Right renal pelvis (tissue), 4 donors: ENCODE measurements around the gene ASIP. TPM values are rescaled to one million over a fixed set of nuclear protein-coding genes. Genes with fewer than 3 reads are reported as not detected.
"Not testable (repeated sequence)": the region's sequence is repeated elsewhere in the genome, so short reads cannot be mapped to it uniquely, and the experiment has no call there.

Experiments
- DNase-seq, 4 donors: peaks; one replicate each; pipeline ENCODE4 v3.0.0-alpha.2; 2013; ENCODE audit warnings: low read depth in 4 of 4, low spot score in 3 of 4, missing footprints in 1 of 4
- polyA plus RNA-seq, 4 donors: library from polyadenylated mRNA; unstranded; fragments of 120-200 nt; gene quantifications; one replicate each; pipeline ENCODE4 v1.2.1, GENCODE V29; 2013; ENCODE audit not compliant: insufficient read length in 4 of 4

Gene ASIP
- polyA plus RNA-seq, 4 donors = 0.49 to 0.74 TPM; not detected in 2

- not testable (repeated sequence) for DNase-seq
Measured at GRCh38 chr20:34242015-34242414, 792 bp downstream of the ASIP start.

- no peak for DNase-seq
Measured at GRCh38 chr20:34242879-34243278, 1.7 kb downstream of the ASIP start.

- no peak for DNase-seq
Measured at GRCh38 chr20:34243377-34243776, 2.2 kb downstream of the ASIP start.

- DNase-seq = no peak
Measured at GRCh38 chr20:34246126-34246626, 5.0 kb downstream of the ASIP start.

GRCh38 chr20:34249291-34249690 is 8.1 kb downstream of the ASIP start:
- DNase-seq = no peak

GRCh38 chr20:34250005-34250404 is 8.8 kb downstream of the ASIP start:
- no peak for DNase-seq

- no peak for DNase-seq
Measured at GRCh38 chr20:34251619-34252018, 10.4 kb downstream of the ASIP start.

- not testable (repeated sequence) for DNase-seq
Measured at GRCh38 chr20:34252431-34253086, 11.3 kb downstream of the ASIP start.

GRCh38 chr20:34254979-34255378 is 13.8 kb downstream of the ASIP start:
- DNase-seq = no peak

GRCh38 chr20:34256629-34257124 is 15.5 kb downstream of the ASIP start:
- no peak for DNase-seq

- no peak for DNase-seq
Measured at GRCh38 chr20:34260208-34260942, 19.2 kb downstream of the ASIP start.

- no peak for DNase-seq
Measured at GRCh38 chr20:34262488-34263288, 21.5 kb downstream of the ASIP start.

- not testable (repeated sequence) for DNase-seq
Measured at GRCh38 chr20:34263468-34263867, 22.2 kb downstream of the ASIP start.

GRCh38 chr20:34264141-34264540 is 22.9 kb downstream of the ASIP start:
- no peak for DNase-seq

GRCh38 chr20:34268145-34268544 is 26.9 kb downstream of the ASIP start:
- no peak for DNase-seq

GRCh38 chr20:34268851-34269636 is 27.8 kb downstream of the ASIP start:
- DNase-seq = peak in 1 of 4 donors; percentile 13

GRCh38 chr20:34269996-34270627 is 28.9 kb downstream of the ASIP start:
- no peak for DNase-seq

GRCh38 chr20:34271956-34272355 is 30.7 kb downstream of the ASIP start:
- no peak for DNase-seq

- DNase-seq = no peak
Measured at GRCh38 chr20:34274694-34275093, 33.5 kb downstream of the ASIP start.

GRCh38 chr20:34281177-34281576 is 40.0 kb downstream of the ASIP start:
- DNase-seq = no peak
